ENCODE data around the gene HRK. TPM values are rescaled to one million over a fixed set of nuclear protein-coding genes. Genes with fewer than 3 reads are reported as not detected.

HRK gene
- total and polyA plus RNA-seq, 2 of the 13 experiments (the other 11 are each of a cell fraction or from before 2014, with no cell fraction given): 0.02 TPM; not detected in 1

GRCh38 chr12:116832353-116832752 is 48.9 kb downstream of the HRK start:
- ChIA-PET POLR2A (no interaction called here), CTCF (ENCODE audit: low intra/inter-chr PET ratio, low total read pairs) (no interaction called here)
- Histone ChIP-seq H2AFZ (ENCODE audit: low read length) (no peak overlapping the region), H3K9me3 (ENCODE audit: low read length) (no peaks in the 10 kb centered on the region), H3K9ac (ENCODE audit: insufficient read depth, low read depth, low read length) (no peak overlapping the region), H4K20me1 (ENCODE audit: insufficient read depth, low read length) (no peaks in the 10 kb centered on the region), H3K79me2 (ENCODE audit: insufficient read depth, low read length) (no peaks in the 10 kb centered on the region), H3K4me3 (replicated peaks in 1 of 3; ENCODE audit: insufficient read depth in 1 of 3, low read depth in 2 of 3, low read length in 3 of 3) (no peak overlapping the region), H3K27me3 (ENCODE audit: control insufficient read depth in 1 of 2, insufficient read depth in 2 of 2, low read length in 2 of 2) (no peaks in the 10 kb centered on the region), H3K27ac (ENCODE audit: extremely low read length, insufficient read depth, low read length) (no peak overlapping the region), H3K36me3 (replicated peaks in 1 of 2; ENCODE audit: control insufficient read depth in 1 of 2, insufficient read depth in 2 of 2, low read length in 2 of 2) (no peaks in the 10 kb centered on the region; a peak in 1 of 5 replicates), H3K4me2 (ENCODE audit: low read depth, low read length) (no peak overlapping the region), H3K4me1 (ENCODE audit: insufficient read depth, low read length) (no peaks in the 10 kb centered on the region)
- BruUV-seq (replicated peaks): no TSS peak
- WGBS (ENCODE audit: low lambda C conversion rate): 96% methylated on average over 6 of the region's 6 CpGs
- no peak for FAIRE-seq
- DNase-seq (ENCODE audit: low spot score): no peak
- intact Hi-C loops (cut with micrococcal nuclease; ENCODE audit: unreplicated experiment): no loop called here
- TF ChIP-seq, protein P1, sequence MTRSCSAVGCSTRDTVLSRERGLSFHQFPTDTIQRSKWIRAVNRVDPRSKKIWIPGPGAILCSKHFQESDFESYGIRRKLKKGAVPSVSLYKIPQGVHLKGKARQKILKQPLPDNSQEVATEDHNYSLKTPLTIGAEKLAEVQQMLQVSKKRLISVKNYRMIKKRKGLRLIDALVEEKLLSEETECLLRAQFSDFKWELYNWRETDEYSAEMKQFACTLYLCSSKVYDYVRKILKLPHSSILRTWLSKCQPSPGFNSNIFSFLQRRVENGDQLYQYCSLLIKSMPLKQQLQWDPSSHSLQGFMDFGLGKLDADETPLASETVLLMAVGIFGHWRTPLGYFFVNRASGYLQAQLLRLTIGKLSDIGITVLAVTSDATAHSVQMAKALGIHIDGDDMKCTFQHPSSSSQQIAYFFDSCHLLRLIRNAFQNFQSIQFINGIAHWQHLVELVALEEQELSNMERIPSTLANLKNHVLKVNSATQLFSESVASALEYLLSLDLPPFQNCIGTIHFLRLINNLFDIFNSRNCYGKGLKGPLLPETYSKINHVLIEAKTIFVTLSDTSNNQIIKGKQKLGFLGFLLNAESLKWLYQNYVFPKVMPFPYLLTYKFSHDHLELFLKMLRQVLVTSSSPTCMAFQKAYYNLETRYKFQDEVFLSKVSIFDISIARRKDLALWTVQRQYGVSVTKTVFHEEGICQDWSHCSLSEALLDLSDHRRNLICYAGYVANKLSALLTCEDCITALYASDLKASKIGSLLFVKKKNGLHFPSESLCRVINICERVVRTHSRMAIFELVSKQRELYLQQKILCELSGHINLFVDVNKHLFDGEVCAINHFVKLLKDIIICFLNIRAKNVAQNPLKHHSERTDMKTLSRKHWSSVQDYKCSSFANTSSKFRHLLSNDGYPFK (CRISPR knock-in tag; IDR thresholded peaks at IDR 0.05; ENCODE audit: borderline replicate concordance): no peak
- TF ChIP-seq RXRA (CRISPR knock-in tag; IDR thresholded peaks at IDR 0.05) (no peak), MBD4 (IDR thresholded peaks at IDR 0.05; ENCODE audit: borderline replicate concordance, low read length) (no peak), NFIC (IDR thresholded peaks at IDR 0.05; ENCODE audit: low read length) (no peak), TOPORS (CRISPR knock-in tag; IDR thresholded peaks at IDR 0.05) (no peak), ZNF781 (CRISPR knock-in tag; IDR thresholded peaks at IDR 0.05; ENCODE audit: borderline replicate concordance, not compliant biosample characterization) (no peak), HOXA7 (CRISPR knock-in tag; IDR thresholded peaks at IDR 0.05) (no peak), ZFP36 (IDR thresholded peaks at IDR 0.05; ENCODE audit: borderline replicate concordance, low read depth, low read length, partially characterized antibody) (no peak), ZNF24 (IDR thresholded peaks at IDR 0.05) (no peak), MEF2D (CRISPR knock-in tag; IDR thresholded peaks at IDR 0.05) (no peak), MIXL1 (CRISPR knock-in tag; IDR thresholded peaks at IDR 0.05) (no peak), UBTF (CRISPR knock-in tag; IDR thresholded peaks at IDR 0.05) (no peak), SP2 (CRISPR knock-in tag; IDR thresholded peaks at IDR 0.05) (no peak), ESRRA (CRISPR knock-in tag; IDR thresholded peaks at IDR 0.05; ENCODE audit: low read depth) (no peak)
- TF ChIP-seq, protein P2, sequence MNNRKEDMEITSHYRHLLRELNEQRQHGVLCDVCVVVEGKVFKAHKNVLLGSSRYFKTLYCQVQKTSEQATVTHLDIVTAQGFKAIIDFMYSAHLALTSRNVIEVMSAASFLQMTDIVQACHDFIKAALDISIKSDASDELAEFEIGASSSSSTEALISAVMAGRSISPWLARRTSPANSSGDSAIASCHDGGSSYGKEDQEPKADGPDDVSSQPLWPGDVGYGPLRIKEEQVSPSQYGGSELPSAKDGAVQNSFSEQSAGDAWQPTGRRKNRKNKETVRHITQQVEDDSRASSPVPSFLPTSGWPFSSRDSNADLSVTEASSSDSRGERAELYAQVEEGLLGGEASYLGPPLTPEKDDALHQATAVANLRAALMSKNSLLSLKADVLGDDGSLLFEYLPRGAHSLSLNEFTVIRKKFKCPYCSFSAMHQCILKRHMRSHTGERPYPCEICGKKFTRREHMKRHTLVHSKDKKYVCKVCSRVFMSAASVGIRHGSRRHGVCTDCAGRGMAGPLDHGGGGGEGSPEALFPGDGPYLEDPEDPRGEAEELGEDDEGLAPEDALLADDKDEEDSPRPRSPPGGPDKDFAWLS (CRISPR knock-in tag; IDR thresholded peaks at IDR 0.05; ENCODE audit: borderline replicate concordance): no peak
- in situ Hi-C loops (cut with HindIII; ENCODE audit: extremely low pct_ligation_motif_present, low pct_unique_long_range_greater_than_20kb): no loop called here
- ATAC-seq: no peak
